Stimulated activated CD4-positive, alpha-beta T cell treated with anti-CD3 and anti-CD28 coated beads, Interleukin-1b, Interleukin-23, amount 100 ng/mL, for 1 hour (primary cell): ENCODE data around the gene SLC10A2.

Source experiments
- DNase-seq, 2 donors: peaks; one replicate each; pipeline ENCODE4 v3.0.0-alpha.2; 2020; ENCODE audit warnings: low read depth in 2 of 2

SLC10A2 gene

GRCh38 chr13:103046676-103047075 is 19.5 kb downstream of the SLC10A2 start:
- DNase-seq, result no peak

GRCh38 chr13:103044056-103044455 is 22.2 kb downstream of the SLC10A2 start:
- no peak for DNase-seq

GRCh38 chr13:103040006-103040405 is 26.2 kb downstream of the SLC10A2 start:
- DNase-seq, result no peak

DNA sequence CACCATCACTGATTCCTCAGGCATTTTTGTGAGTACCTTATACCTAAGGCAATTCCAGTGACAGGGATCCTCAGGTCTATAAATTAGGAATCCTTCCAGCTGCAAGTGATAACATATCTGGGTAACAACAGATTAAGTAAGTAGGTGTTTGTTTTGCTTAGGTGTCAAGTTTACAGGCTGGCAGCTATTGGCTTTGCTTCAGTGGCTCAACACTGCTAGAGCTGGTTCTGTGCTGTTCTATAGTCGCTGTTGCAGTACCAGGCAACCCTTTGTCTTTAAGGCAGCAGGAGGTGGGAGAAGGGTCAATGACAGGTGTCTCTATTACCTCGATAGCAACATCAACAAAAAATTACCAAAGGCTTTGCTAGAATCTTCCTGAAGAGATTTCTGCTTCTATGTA is 27.0 kb downstream of the SLC10A2 start:
- DNase-seq, result no peak

DNA sequence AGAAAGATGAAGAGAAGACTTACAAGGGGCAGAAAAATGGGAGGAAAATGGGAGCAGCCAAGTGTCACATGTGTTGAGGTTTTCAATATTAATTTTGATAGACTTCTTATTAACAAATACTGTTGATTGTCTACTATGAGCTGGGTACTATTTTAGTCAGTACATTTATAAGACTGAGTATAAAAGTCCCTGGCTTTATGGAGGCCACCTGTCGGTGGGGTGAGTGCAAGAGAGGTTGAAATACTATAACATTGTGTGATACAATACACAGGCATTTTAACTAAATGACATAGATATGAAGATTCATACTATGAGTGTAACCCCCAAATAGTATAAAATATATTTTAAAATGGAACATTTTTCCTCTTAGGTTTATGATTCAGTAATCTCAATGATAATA is 29.9 kb downstream of the SLC10A2 start:
- no peak for DNase-seq

- DNase-seq, result no peak
These were observed 32.2 kb downstream of the SLC10A2 start for GRCh38 chr13:103033999-103034398.

DNA sequence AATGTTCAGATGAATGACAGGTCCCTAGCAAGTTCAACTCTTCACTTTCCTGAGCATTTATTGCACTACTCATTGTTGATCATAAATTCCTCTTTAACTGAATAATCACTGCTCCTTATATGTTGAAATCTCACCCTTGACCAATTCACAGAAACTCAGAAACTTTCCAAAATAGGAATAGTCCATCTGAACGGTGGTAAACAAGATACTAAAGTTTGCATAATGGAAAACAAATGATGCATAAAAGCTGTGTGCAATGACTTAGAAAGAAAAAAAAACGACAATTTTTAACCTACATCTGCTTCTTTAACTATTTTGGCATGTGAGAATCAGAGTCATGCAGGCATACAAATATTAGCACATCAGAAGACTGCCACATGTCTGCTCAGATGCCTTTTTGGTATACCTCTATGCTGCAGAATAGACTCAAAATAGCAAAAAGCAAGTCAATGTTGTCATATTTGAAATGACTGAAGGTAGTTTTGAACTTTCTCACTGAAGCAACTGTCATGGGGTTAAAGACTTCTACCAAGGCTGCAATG is 34.8 kb downstream of the SLC10A2 start:
- DNase-seq, result no peak

DNA sequence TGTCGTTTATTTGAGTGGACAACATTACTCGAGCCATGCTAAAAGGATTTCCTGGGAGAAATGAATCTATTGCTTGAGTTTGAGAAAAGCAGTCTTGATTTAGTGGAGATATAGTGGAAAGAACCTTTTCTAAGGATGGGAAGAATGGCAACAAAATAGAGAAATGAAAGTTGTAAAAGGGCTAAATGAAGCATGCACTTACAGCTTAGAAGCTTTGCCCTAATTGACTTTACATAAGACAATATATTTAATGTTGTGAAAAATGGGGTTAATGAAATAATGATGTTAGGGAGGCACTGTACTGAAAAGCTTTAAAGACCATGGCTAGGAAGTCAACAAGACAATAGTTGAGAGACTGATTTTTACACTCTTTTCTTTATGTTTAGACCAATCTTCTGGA is 35.4 kb downstream of the SLC10A2 start:
- DNase-seq, result no peak

DNA sequence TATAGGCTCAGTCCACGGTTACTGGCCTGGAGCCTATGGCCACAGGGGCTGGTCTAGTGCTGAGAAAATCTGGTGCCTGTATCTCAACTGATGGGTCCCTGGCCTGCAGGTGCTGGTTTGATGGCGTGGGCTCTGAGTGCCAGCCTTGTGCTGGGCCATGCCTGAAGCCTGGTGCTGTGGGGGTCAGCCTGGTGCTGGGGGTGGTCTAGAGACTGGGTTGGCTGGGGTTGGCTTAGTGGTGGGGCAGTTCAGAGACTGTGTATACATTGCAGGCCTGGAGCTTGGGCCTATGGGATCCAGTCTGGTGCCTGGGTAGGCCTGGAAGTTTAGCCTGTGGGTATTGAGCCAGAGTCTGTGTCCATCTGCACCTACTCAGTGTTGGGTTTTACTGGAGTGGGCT is 36.4 kb downstream of the SLC10A2 start:
- DNase-seq, result no peak

DNA sequence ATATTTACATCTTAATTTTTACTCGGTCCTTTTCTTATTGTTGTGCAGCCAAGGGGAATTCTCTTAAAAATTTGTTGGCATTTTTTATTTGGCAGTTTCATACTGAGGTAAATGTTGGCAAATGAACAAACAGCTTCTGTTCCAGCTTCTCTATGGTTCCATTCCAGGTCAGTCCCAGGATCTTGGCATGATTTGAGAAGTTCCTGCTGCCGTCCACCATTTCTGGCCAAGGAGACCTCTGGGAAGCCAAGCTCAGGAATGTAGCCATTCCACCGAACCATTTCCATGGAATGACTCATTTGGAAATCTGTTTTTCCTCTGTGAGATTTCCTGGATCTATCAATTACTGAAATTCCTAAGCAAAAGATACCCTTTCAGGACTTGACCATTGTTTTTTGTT is 43.9 kb downstream of the SLC10A2 start:
- DNase-seq, result no peak

DNA sequence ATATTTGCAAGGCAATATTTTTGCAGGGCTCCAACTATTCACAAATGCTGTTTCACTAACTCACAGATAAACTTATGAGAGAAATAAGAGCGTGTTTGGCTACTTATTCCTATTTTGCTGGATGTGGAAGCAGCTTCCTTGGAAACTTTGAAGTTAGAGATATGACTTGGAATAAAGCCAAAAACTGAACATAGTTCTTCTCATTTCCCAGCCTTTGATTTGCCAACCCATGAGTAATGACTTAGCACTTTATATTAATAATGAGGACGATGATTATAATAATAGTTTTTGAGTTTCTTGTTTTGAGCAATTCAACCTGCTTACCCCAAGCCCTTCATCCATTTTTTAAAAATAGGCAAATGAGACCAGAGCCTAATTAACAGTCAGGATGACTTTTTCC is 47.7 kb downstream of the SLC10A2 start:
- no peak for DNase-seq

GRCh38 chr13:103012646-103013045 is 53.6 kb downstream of the SLC10A2 start:
- no peak for DNase-seq

DNA sequence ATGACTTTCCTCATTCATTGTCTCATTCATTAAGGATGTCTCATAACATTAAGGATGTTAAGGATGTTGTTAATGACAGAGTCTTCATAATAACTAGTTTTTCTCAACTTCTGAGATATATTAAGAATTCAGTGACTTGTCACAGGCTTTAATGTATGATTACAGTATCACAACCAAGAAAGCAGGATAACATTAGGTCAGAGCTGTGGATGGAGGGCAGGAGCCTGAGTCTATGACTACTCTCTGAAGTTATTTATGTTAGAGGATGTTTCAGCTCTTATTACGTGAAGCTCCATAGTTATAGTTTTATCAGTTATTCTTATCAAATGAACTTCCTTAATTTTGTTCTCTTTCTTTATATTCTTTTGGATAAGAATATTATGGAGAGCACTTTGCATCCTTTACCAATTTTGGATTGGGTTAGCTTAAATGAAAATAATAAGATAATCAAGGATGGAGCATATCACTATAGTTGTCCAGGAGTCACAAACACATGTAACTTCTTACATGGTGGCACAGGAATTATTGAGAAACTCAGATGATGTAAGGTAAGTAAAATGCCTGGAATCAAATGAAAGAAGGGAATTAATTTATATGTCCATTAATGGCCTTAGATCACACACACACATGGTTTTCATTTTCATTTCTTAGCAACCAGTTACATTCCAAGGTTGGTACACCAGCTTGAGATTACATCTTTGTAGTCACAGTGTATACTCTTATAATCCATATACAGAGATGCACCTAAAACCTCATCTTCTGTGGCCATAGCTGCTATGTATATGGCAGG is 57.0 kb downstream of the SLC10A2 start:
- no peak for DNase-seq

GRCh38 chr13:103007427-103007762 is 58.8 kb downstream of the SLC10A2 start:
- DNase-seq, result no peak

DNA sequence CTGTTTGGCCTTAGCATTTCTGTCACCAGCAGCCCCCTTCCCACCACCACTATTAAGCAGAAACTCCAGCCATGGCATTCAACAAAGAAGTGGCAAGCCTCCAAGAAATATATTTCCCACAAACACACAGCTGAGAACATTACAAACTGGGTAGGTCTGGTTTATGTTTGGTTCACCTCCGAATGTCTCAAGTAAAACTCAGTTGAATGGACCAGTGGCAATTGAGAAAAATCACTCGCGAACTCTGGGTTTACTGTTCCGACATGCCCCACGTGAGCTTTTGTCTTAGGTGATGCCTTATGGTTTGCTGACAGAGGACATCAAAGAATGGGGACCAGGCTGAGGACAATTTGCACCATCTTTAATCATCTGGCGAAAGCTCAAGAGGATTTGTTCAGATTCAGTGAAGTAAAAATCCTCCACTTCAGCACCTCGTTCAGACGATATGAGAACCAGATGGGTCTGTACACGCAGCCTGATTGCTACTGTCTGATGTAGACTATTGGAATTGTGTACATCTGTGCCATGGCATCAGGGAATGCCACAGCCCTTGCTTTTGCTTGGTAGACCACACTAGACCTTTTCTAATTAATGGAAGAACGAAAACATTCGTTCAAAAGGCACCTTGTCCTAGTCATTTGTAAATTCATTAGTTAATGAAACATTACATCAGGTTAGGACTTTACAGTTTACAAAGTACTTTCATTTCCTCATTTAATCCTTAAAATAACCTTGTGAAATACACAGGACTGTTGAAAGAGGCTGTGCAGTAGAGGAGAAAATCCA is 59.4 kb downstream of the SLC10A2 start:
- DNase-seq, result no peak

DNA sequence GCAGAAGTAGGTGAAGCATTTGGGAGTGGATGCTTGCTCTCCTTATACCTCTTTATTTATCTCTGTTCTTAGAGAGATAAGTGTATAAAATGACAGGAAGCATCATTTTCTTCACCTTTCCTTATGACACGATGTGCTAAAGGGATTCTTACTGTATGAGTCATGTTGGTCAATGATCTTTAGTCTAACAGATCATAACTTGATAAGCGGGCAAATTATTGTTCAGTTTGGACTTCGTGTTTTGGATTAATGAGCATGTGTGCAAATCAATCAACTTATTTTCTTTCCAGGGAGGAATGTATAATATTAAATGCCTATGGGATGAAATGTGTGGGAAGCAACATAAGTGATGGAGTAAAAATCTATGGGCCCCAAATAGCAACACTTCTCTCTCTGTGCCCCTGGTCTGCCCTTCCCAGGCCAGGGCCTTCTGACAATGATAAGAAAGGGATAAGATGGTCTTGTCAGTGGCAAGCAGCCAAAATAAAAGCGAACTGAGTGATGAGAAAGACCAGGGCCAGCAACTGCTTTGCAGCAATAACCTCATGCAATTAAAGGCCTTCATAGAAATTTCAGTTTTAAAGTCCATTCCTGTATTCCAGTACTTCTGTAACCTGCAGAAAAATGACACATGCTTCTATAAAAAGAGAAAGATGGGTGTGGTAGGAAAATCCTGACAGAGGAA is 61.4 kb downstream of the SLC10A2 start:
- DNase-seq, result no peak

GRCh38 chr13:103003631-103004030 is 62.6 kb downstream of the SLC10A2 start:
- DNase-seq, result no peak

DNA sequence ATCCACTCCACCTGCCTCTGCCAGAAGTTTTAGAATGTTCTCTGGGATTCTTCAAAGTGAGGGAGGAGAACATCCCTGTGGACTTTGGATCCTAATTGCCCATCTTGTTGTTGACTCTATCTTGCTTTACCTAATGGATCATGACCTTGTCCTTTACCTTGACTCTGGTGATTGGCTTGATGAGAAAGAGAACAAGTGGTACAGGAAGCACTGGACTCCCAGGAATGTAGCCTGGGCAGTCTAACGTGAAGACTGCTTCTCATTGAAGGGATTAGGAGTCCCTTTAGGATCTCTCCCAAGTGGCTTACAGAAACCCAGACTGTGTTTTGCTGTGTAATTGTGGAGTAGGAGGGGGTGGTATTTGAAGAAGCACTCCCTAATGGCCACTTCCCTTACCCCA is 63.9 kb downstream of the SLC10A2 start:
- no peak for DNase-seq

- DNase-seq, result no peak
These were observed 66.1 kb downstream of the SLC10A2 start for GRCh38 chr13:103000157-103000556.

DNA sequence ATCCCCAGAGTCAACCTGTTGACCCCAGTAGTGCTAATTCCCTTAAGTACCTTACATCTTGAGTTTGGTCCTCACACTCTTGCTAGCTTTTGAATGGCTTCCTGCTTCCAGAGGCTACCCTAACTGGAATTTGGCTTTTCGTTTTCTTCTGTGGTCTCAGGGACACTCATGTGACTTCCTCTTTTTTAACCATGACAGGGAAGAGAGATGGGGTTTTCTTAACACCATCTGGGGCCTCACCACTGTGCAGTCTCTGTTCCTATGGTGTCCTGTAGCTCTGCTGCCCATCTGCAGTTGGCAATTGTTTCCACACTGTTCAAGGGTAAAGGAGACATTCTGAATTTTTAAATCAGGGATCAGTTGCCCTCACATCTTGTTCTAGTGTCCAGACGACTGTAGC is 66.7 kb downstream of the SLC10A2 start:
- DNase-seq, result no peak
